Vagina (tissue), 2 donors: ENCODE results near the gene MED6. TPM values are rescaled to one million over a fixed set of nuclear protein-coding genes. Genes with fewer than 3 reads are reported as not detected.

Experiments
- DNase-seq, 2 donors: peaks; one replicate each; pipeline ENCODE4 v3.0.0-alpha.2; 2017; ENCODE audit errors: extremely low spot score in 2 of 2
- H3K27ac ChIP-seq: fragments of 200-600 bp; sonication (generic); one replicate; pipeline ENCODE4 v1.5.1; 2019
- H3K27me3 ChIP-seq: fragments of 200-600 bp; sonication (generic); one replicate; pipeline ENCODE4 v1.5.1; 2019
- H3K36me3 ChIP-seq, 2 donors: fragments of 200-600 bp; sonication (generic); one replicate each; pipeline ENCODE4 v1.5.1; 2017 to 2019
- H3K4me1 ChIP-seq: fragments of 200-600 bp; sonication (generic); one replicate; pipeline ENCODE4 v1.5.1; 2019
- H3K4me3 ChIP-seq, 2 donors: fragments of 200-600 bp; sonication (generic); 1 replicate in 1 of 2; 2 replicates in 1 of 2; pipeline ENCODE4 v1.5.1; 2016 to 2019
- H3K9me3 ChIP-seq: fragments of 200-600 bp; sonication (generic); one replicate; pipeline ENCODE4 v1.5.1; 2019
- CTCF ChIP-seq, 3 experiments: fragments of 450-650 bp in 2 of 3; fragments of 200-600 bp in 1 of 3; sonication (generic) in 1 of 3; IDR thresholded peaks; one replicate each; pipeline ENCODE4 v1.5.1; 2017 to 2019; ENCODE audit warnings: antibody characterized with exemption in 3 of 3, mild to moderate bottlenecking in 2 of 3, moderate library complexity in 2 of 3
- POLR2A ChIP-seq, 2 donors: fragments of 450-650 bp; IDR thresholded peaks; one replicate each; pipeline ENCODE4 v1.6.1; 2017; ENCODE audit warnings: antibody characterized with exemption in 2 of 2, mild to moderate bottlenecking in 2 of 2, moderate library complexity in 2 of 2
- POLR2AphosphoS5 ChIP-seq, 2 donors: sonication (generic); formaldehyde crosslinking; IDR thresholded peaks; one replicate each; pipeline ENCODE4 v1.9.0; 2017; ENCODE audit warnings: antibody characterized with exemption in 2 of 2, mild to moderate bottlenecking in 2 of 2, low read depth in 1 of 2; ENCODE audit not compliant: insufficient read depth in 1 of 2
- intact Hi-C: fragments of 100-400 bp; cut with DNase I; formaldehyde crosslinking; loops from one replicate; pipeline ENCODE4 v1.15.1; 2023
- small RNA-seq: library from RNA; depleted of rRNA; stranded (forward); fragments of <200 nt; gene quantifications from one replicate; pipeline ENCODE3, GENCODE V24; 2016
- total RNA-seq: library from RNA; depleted of rRNA; stranded (reverse); fragments of >200 nt; gene quantifications from one replicate; pipeline ENCODE4 v1.2.3, GENCODE V29; 2016

Gene MED6
- total RNA-seq, 1 donor from 2014 or later: 37.6 TPM

- no peaks in the 10 kb centered on the region for H3K9me3 ChIP-seq
- intact Hi-C loops: no loop called here
- no peaks in the 10 kb centered on the region for H3K36me3 ChIP-seq
- no peak overlapping the region for H3K4me3 ChIP-seq
- no peak for DNase-seq
- no peak overlapping the region for H3K27ac ChIP-seq
- no peaks in the 10 kb centered on the region for H3K27me3 ChIP-seq
- no peaks in the 10 kb centered on the region for H3K4me1 ChIP-seq
- TF ChIP-seq CTCF (IDR thresholded peaks at IDR 0.05) (no peak), POLR2AphosphoS5 (IDR thresholded peaks at IDR 0.05; ENCODE audit: insufficient read depth in 1 of 2, low read depth in 1 of 2) (no peak), POLR2A (IDR thresholded peaks at IDR 0.05) (no peak)
Measured at GRCh38 chr14:70536830-70537229, 63.6 kb downstream of the MED6 start.

- Histone ChIP-seq H3K9me3 (no peaks in the 10 kb centered on the region), H3K27ac (no peak within 1 kb of the TSS), H3K4me3 (no peak within 1 kb of the TSS), H3K4me1 (no peaks in the 10 kb centered on the region), H3K27me3 (no peaks in the 10 kb centered on the region), H3K36me3 (no peaks in the 10 kb centered on the region)
- no peak for DNase-seq
- intact Hi-C loops: no loop called here
- TF ChIP-seq POLR2AphosphoS5 (IDR thresholded peaks at IDR 0.05; ENCODE audit: insufficient read depth in 1 of 2, low read depth in 1 of 2): no peak
- TF ChIP-seq CTCF (IDR thresholded peaks at IDR 0.05): no peak
- TF ChIP-seq POLR2A (IDR thresholded peaks at IDR 0.05): no peak
Measured at GRCh38 chr14:70534904-70535303, 65.6 kb downstream of the MED6 start, which contains the start of gene ADAM20. ADAM20 (minus strand) TSS chr14:70535004; CDS start chr14:70524757, 10,247 bp downstream.

Small RNA genes lying within 50 kb of the gene (small RNA-seq; reads per million reads assigned to genes)
- gene RN7SL77P: not detected

Other genes starting within 250 kb of the MED6 start
- gene COX16, start 241.0 kb downstream of the MED6 start, total RNA-seq: 23.3 TPM
- 20.9 TPM for gene SYNJ2BP, start 183.6 kb downstream of the MED6 start, total RNA-seq
- not detected for gene ADAM21, start 148.5 kb downstream of the MED6 start, total RNA-seq
- 1.2 TPM for gene ADAM20, start 65.7 kb downstream of the MED6 start, total RNA-seq
- gene TTC9, start 41.3 kb upstream of the MED6 start, total RNA-seq: 6.1 TPM
- 11.5 TPM for gene MAP3K9, start 208.9 kb upstream of the MED6 start, total RNA-seq